ENCODE results near the gene FASTKD3. TPM values are rescaled to one million over a fixed set of nuclear protein-coding genes. Genes with fewer than 3 reads are reported as not detected.

Gene FASTKD3
- total and polyA plus RNA-seq, 7 donors = 3.0 to 23.4 (median 10.3) TPM

- DNase-seq = peak; percentile 88
- TF ChIP-seq CTCF (IDR thresholded peaks at IDR 0.05) = peak; percentile 17 to 77 (median 65)
- TF ChIP-seq EP300 (IDR thresholded peaks at IDR 0.05) = no peak
- WGBS, 2 donors = 12 to 18% methylated on average over 12 of the region's 12 CpGs
- intact Hi-C loops (cut with DNase I) = loop anchor here (2.0 to 10.0 kb wide), 3 partner anchors 69 to 1051 kb away; partner anchors contain the start of gene ADCY2
- Histone ChIP-seq H3K9me3 (no peaks in the 10 kb centered on the region), H3K4me1 (peaks cover 0 to 10% (median 7%) of the 10 kb centered on the region in 4 donors), H3K27me3 (no peaks in the 10 kb centered on the region), H3K4me3 (no peak overlapping the region), H3K27ac (no peak overlapping the region), H3K36me3 (no peaks in the 10 kb centered on the region)
Observed at GRCh38 chr5:7815892-7816534, 52.8 kb downstream of the FASTKD3 start.

GRCh38 chr5:7814816-7815215 lies 54.0 kb downstream of the FASTKD3 start:
- Histone ChIP-seq H3K4me1 (peaks cover 0 to 10% (median 7%) of the 10 kb centered on the region in 4 donors), H3K27me3 (no peaks in the 10 kb centered on the region), H3K27ac (no peak overlapping the region), H3K36me3 (no peaks in the 10 kb centered on the region), H3K4me3 (no peak overlapping the region), H3K9me3 (no peaks in the 10 kb centered on the region)
- WGBS, 2 donors = 89 to 92% methylated on average over 10 of the region's 10 CpGs
- TF ChIP-seq POLR2AphosphoS5 (IDR thresholded peaks at IDR 0.05) (no peak), EP300 (IDR thresholded peaks at IDR 0.05) (no peak), CTCF (IDR thresholded peaks at IDR 0.05) (no peak), POLR2A (IDR thresholded peaks at IDR 0.05) (no peak)
- intact Hi-C loops (cut with DNase I) = loop anchor here (5.0 to 10.0 kb wide), 2 partner anchors 68 to 1050 kb away; no protein-coding TSS in a partner anchor
- no peak for DNase-seq

- no peaks in the 10 kb centered on the region for H3K27me3 ChIP-seq
- no peaks in the 10 kb centered on the region for H3K9me3 ChIP-seq
- intact Hi-C loops (cut with DNase I) = loop anchor here (10.0 kb wide), 1 partner anchor 1049 kb away; no protein-coding TSS in a partner anchor
- no peak for TF ChIP-seq POLR2A (IDR thresholded peaks at IDR 0.05)
- TF ChIP-seq CTCF (IDR thresholded peaks at IDR 0.05) = no peak
- no peak for TF ChIP-seq EP300 (IDR thresholded peaks at IDR 0.05)
- TF ChIP-seq POLR2AphosphoS5 (IDR thresholded peaks at IDR 0.05) = no peak
- WGBS, 2 donors = 64 to 74% methylated on average over 3 of the region's 3 CpGs
- DNase-seq = no peak
- no peaks in the 10 kb centered on the region for H3K36me3 ChIP-seq
- H3K4me3 ChIP-seq = no peak overlapping the region
- H3K4me1 ChIP-seq = peaks cover 0 to 10% (median 7%) of the 10 kb centered on the region in 4 donors
- peak overlapping the region in 1 of 4 donors; percentile 34 for H3K27ac ChIP-seq
Observed at GRCh38 chr5:7813576-7813975, 55.3 kb downstream of the FASTKD3 start.

- 28 to 59% methylated on average over 2 of the region's 2 CpGs for WGBS, 2 donors
- Histone ChIP-seq H3K9me3 (no peaks in the 10 kb centered on the region), H3K27ac (peak overlapping the region in 1 of 4 donors; percentile 34), H3K27me3 (no peaks in the 10 kb centered on the region), H3K4me1 (peaks cover 0 to 10% (median 7%) of the 10 kb centered on the region in 4 donors), H3K36me3 (no peaks in the 10 kb centered on the region), H3K4me3 (no peak overlapping the region)
- intact Hi-C loops (cut with DNase I) = loop anchor here (10.0 kb wide), 1 partner anchor 1048 kb away; no protein-coding TSS in a partner anchor
- no peak for TF ChIP-seq EP300 (IDR thresholded peaks at IDR 0.05)
- no peak for TF ChIP-seq POLR2A (IDR thresholded peaks at IDR 0.05)
- TF ChIP-seq CTCF (IDR thresholded peaks at IDR 0.05) = no peak
- TF ChIP-seq POLR2AphosphoS5 (IDR thresholded peaks at IDR 0.05) = no peak
- no peak for DNase-seq
Observed at GRCh38 chr5:7813007-7813406, 55.8 kb downstream of the FASTKD3 start.
